Neural cell (in vitro differentiated cells): ENCODE results near the gene NTF3. TPM values are rescaled to one million over a fixed set of nuclear protein-coding genes. Genes with fewer than 3 reads are reported as not detected.

Experiments used
- H2AFZ ChIP-seq: fragments of 200-600, 300-800 bp; sonication (generic), shearing (Covaris generic); 2 replicates; pipeline ENCODE4 v1.6.0; 2014; ENCODE audit warnings: low read depth, mild to moderate bottlenecking, antibody characterized with exemption, low read length, moderate library complexity
- H3F3A ChIP-seq: fragments of 200-600 bp; shearing (Covaris generic); 2 replicates; pipeline ENCODE4 v1.6.1; 2016; ENCODE audit warnings: mild to moderate bottlenecking, moderate library complexity, mixed read lengths, antibody characterized with exemption, low read length; ENCODE audit not compliant: insufficient read depth, poor library complexity, severe bottlenecking
- H3K27ac ChIP-seq: fragments of 200-600, 300-800 bp; sonication (generic), shearing (Covaris generic); 2 replicates; pipeline ENCODE4 v1.5.1; 2014; ENCODE audit warnings: mild to moderate bottlenecking, low read length, moderate library complexity
- H3K27me3 ChIP-seq: fragments of 300-800, 200-600 bp; sonication (generic), shearing (Covaris generic); 2 replicates; pipeline ENCODE4 v1.6.0; 2014; ENCODE audit warnings: mild to moderate bottlenecking, low read depth, low read length, moderate library complexity; ENCODE audit not compliant: insufficient read depth
- H3K36me3 ChIP-seq: fragments of 300-800, 200-600 bp; sonication (generic), shearing (Covaris generic); 2 replicates; pipeline ENCODE4 v1.5.1; 2014; ENCODE audit warnings: mild to moderate bottlenecking, antibody characterized with exemption, low read length, moderate library complexity; ENCODE audit not compliant: insufficient read depth
- H3K4me2 ChIP-seq: fragments of 300-800, 200-600 bp; sonication (generic), shearing (Covaris generic); 2 replicates; pipeline ENCODE4 v1.6.0; 2014; ENCODE audit warnings: mild to moderate bottlenecking, low read length
- H3K4me3 ChIP-seq: fragments of 300-800, 200-600 bp; sonication (generic), shearing (Covaris generic); 2 replicates; pipeline ENCODE4 v1.5.1; 2014; ENCODE audit warnings: mild to moderate bottlenecking, low read length, moderate library complexity
- H3K79me2 ChIP-seq: fragments of 200-600 bp; shearing (Covaris generic); replicated peaks from 2 replicates; pipeline ENCODE4 v1.6.0; 2014; ENCODE audit warnings: mild to moderate bottlenecking, low read length, moderate library complexity; ENCODE audit not compliant: insufficient read depth
- H3K9ac ChIP-seq: fragments of 300-800, 200-600 bp; sonication (generic), shearing (Covaris generic); 2 replicates; pipeline ENCODE4 v1.6.1; 2016; ENCODE audit warnings: mild to moderate bottlenecking, low read length, mixed read lengths
- H3K9me2 ChIP-seq: fragments of 200-600 bp; shearing (Covaris generic); 2 replicates; pipeline ENCODE4 v1.6.1; 2016; ENCODE audit warnings: mild to moderate bottlenecking, low read length, mixed read lengths; ENCODE audit not compliant: insufficient read depth
- H3K9me3 ChIP-seq: fragments of 200-600, 300-800 bp; sonication (generic), shearing (Covaris generic); 2 replicates; pipeline ENCODE4 v1.6.1; 2016; ENCODE audit warnings: mild to moderate bottlenecking, mixed run types, low read length, moderate library complexity, mixed read lengths
- H4K20me1 ChIP-seq: fragments of 200-600 bp; shearing (Covaris generic); 2 replicates; pipeline ENCODE4 v1.6.1; 2016; ENCODE audit warnings: mild to moderate bottlenecking, mixed run types; ENCODE audit not compliant: insufficient read depth
- EP300 ChIP-seq: fragments of 450-650 bp; conservative IDR thresholded peaks from 2 replicates; pipeline ENCODE4 v1.6.1; 2014; ENCODE audit warnings: antibody characterized with exemption, mild to moderate bottlenecking, moderate library complexity; ENCODE audit not compliant: poor library complexity, severe bottlenecking
- EZH2 ChIP-seq: fragments of 200-600, 300-800 bp; shearing (Covaris generic), sonication (generic); IDR thresholded peaks from 2 replicates; pipeline ENCODE4 v1.6.1; 2014; ENCODE audit warnings: antibody characterized with exemption, low read length, borderline replicate concordance, mild to moderate bottlenecking; ENCODE audit not compliant: insufficient read depth, poor library complexity, severe bottlenecking
- MXI1 ChIP-seq: fragments of 450-650 bp; conservative IDR thresholded peaks from 2 replicates; pipeline ENCODE4 v1.6.1; 2014; ENCODE audit warnings: antibody characterized with exemption, mild to moderate bottlenecking; ENCODE audit not compliant: poor library complexity, severe bottlenecking
- POLR2AphosphoS5 ChIP-seq: IDR thresholded peaks from 2 replicates; pipeline ENCODE4 v1.6.1; 2012
- RAD21 ChIP-seq: fragments of 450-650 bp; conservative IDR thresholded peaks from 2 replicates; pipeline ENCODE4 v1.6.1; 2014; ENCODE audit warnings: antibody characterized with exemption, mild to moderate bottlenecking, moderate library complexity
- REST ChIP-seq: IDR thresholded peaks from 2 replicates; pipeline ENCODE4 v1.6.1; 2012; ENCODE audit warnings: borderline replicate concordance
- SMC3 ChIP-seq: fragments of 450-650 bp; conservative IDR thresholded peaks from 2 replicates; pipeline ENCODE4 v1.6.1; 2014; ENCODE audit warnings: antibody characterized with exemption, mild to moderate bottlenecking, moderate library complexity; ENCODE audit not compliant: poor library complexity
- TAF1 ChIP-seq: IDR thresholded peaks from 2 replicates; pipeline ENCODE4 v1.6.1; 2012; ENCODE audit warnings: low read depth
- polyA plus RNA-seq: library from polyadenylated mRNA; depleted of rRNA; stranded (reverse); fragments of >200 nt; gene quantifications from 2 replicates; pipeline ENCODE4 v1.2.3, GENCODE V29; 2014
- TF ChIP-seq, protein P1 (sequence below): fragments of 450-650 bp; IDR thresholded peaks from 2 replicates; pipeline ENCODE4 v1.5.1; 2014; ENCODE audit warnings: antibody characterized with exemption, mild to moderate bottlenecking, moderate library complexity; ENCODE audit not compliant: poor library complexity, severe bottlenecking

The NTF3 gene
- polyA plus RNA-seq, 1 donor from 2014 or later: not detected

GRCh38 chr12:5444520-5444919 is 12.6 kb downstream of the NTF3 start:
- Histone ChIP-seq H3K79me2 (no peaks in the 10 kb centered on the region), H3F3A (no peaks in the 10 kb centered on the region), H3K9ac (no peak overlapping the region), H3K9me3 (no peaks in the 10 kb centered on the region), H3K36me3 (no peaks in the 10 kb centered on the region), H3K27me3 (no peaks in the 10 kb centered on the region), H4K20me1 (no peaks in the 10 kb centered on the region), H3K4me2 (no peak overlapping the region), H3K4me3 (no peak overlapping the region), H2AFZ (no peak overlapping the region), H3K9me2 (no peaks in the 10 kb centered on the region), H3K27ac (no peak overlapping the region)
- no peak for TF ChIP-seq MXI1
- TF ChIP-seq POLR2AphosphoS5: no peak
- TF ChIP-seq REST: no peak
- TF ChIP-seq SMC3: no peak
- no peak for TF ChIP-seq RAD21
- TF ChIP-seq EZH2: no peak
- TF ChIP-seq EP300: no peak
- TF ChIP-seq, protein P1, sequence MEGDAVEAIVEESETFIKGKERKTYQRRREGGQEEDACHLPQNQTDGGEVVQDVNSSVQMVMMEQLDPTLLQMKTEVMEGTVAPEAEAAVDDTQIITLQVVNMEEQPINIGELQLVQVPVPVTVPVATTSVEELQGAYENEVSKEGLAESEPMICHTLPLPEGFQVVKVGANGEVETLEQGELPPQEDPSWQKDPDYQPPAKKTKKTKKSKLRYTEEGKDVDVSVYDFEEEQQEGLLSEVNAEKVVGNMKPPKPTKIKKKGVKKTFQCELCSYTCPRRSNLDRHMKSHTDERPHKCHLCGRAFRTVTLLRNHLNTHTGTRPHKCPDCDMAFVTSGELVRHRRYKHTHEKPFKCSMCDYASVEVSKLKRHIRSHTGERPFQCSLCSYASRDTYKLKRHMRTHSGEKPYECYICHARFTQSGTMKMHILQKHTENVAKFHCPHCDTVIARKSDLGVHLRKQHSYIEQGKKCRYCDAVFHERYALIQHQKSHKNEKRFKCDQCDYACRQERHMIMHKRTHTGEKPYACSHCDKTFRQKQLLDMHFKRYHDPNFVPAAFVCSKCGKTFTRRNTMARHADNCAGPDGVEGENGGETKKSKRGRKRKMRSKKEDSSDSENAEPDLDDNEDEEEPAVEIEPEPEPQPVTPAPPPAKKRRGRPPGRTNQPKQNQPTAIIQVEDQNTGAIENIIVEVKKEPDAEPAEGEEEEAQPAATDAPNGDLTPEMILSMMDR: no peak
- TF ChIP-seq TAF1: no peak

GRCh38 chr12:5447320-5447719 is 15.4 kb downstream of the NTF3 start:
- no peak overlapping the region for H2AFZ ChIP-seq
- TF ChIP-seq EZH2: no peak
- TF ChIP-seq REST: no peak
- TF ChIP-seq MXI1: no peak
- no peak for TF ChIP-seq RAD21
- TF ChIP-seq TAF1: no peak
- TF ChIP-seq SMC3: no peak
- TF ChIP-seq, protein P1: no peak
- no peak for TF ChIP-seq EP300
- TF ChIP-seq POLR2AphosphoS5: no peak
- H3F3A ChIP-seq: no peaks in the 10 kb centered on the region
- no peak overlapping the region for H3K9ac ChIP-seq
- H3K79me2 ChIP-seq: no peaks in the 10 kb centered on the region
- no peaks in the 10 kb centered on the region for H3K9me2 ChIP-seq
- no peaks in the 10 kb centered on the region for H3K9me3 ChIP-seq
- no peaks in the 10 kb centered on the region for H3K36me3 ChIP-seq
- H3K4me2 ChIP-seq: no peak overlapping the region
- H3K4me3 ChIP-seq: no peak overlapping the region
- no peaks in the 10 kb centered on the region for H4K20me1 ChIP-seq
- H3K27me3 ChIP-seq: no peaks in the 10 kb centered on the region
- no peak overlapping the region for H3K27ac ChIP-seq
